Stimulated activated CD4-positive, alpha-beta T cell treated with anti-CD3 and anti-CD28 coated beads, Interleukin-2, amount 100 ng/mL, for 4 hours (primary cell): Measurements from ENCODE around the gene ACAP2.

Source experiments
- DNase-seq: peaks from one replicate; pipeline ENCODE4 v3.0.0-alpha.2; 2020; ENCODE audit warnings: low read depth

The ACAP2 gene

GRCh38 chr3:195285372-195285771 is 157.4 kb downstream of the ACAP2 start:
- DNase-seq = no peak

GRCh38 chr3:195284842-195285241 is 158.0 kb downstream of the ACAP2 start:
- no peak for DNase-seq

- DNase-seq = no peak
These were observed 159.9 kb downstream of the ACAP2 start for GRCh38 chr3:195282961-195283360.

GRCh38 chr3:195274259-195274966 is 168.4 kb downstream of the ACAP2 start:
- no peak for DNase-seq

- peak; percentile 76 for DNase-seq
These were observed 171.2 kb downstream of the ACAP2 start for GRCh38 chr3:195271410-195272243.

- DNase-seq = peak; percentile 81
These were observed 171.9 kb downstream of the ACAP2 start, which contains the start of gene XXYLT1 for GRCh38 chr3:195270817-195271409. Gene XXYLT1, minus strand, starts transcription at chr3:195271159. Its CDS starts 101 bp downstream, at chr3:195271058.

GRCh38 chr3:195270079-195270816 is 172.6 kb downstream of the ACAP2 start:
- peak; percentile 25 for DNase-seq

- DNase-seq = no peak
These were observed 173.3 kb downstream of the ACAP2 start for GRCh38 chr3:195269375-195270078.

GRCh38 chr3:195268576-195269309 is 174.1 kb downstream of the ACAP2 start:
- DNase-seq = no peak

- DNase-seq = no peak
These were observed 175.7 kb downstream of the ACAP2 start for GRCh38 chr3:195267096-195267495.

GRCh38 chr3:195266428-195266827 is 176.4 kb downstream of the ACAP2 start:
- no peak for DNase-seq

GRCh38 chr3:195265363-195265976 is 177.3 kb downstream of the ACAP2 start:
- DNase-seq = no peak

GRCh38 chr3:195263925-195264600 is 178.8 kb downstream of the ACAP2 start:
- no peak for DNase-seq

- no peak for DNase-seq
These were observed 179.5 kb downstream of the ACAP2 start for GRCh38 chr3:195263193-195263924.

GRCh38 chr3:195261925-195262324 is 180.9 kb downstream of the ACAP2 start:
- no peak for DNase-seq

GRCh38 chr3:195260280-195260905 is 182.4 kb downstream of the ACAP2 start:
- no peak for DNase-seq

GRCh38 chr3:195259475-195260279 is 183.1 kb downstream of the ACAP2 start:
- peak; percentile 74 for DNase-seq

GRCh38 chr3:195259154-195259474 is 183.7 kb downstream of the ACAP2 start:
- DNase-seq = no peak
